ENCODE measurements around the gene ZCCHC14. TPM values are rescaled to one million over a fixed set of nuclear protein-coding genes. Genes with fewer than 3 reads are reported as not detected.

ZCCHC14 gene
- total RNA-seq, 1 donor from 2014 or later, result 28.0 TPM

DNA sequence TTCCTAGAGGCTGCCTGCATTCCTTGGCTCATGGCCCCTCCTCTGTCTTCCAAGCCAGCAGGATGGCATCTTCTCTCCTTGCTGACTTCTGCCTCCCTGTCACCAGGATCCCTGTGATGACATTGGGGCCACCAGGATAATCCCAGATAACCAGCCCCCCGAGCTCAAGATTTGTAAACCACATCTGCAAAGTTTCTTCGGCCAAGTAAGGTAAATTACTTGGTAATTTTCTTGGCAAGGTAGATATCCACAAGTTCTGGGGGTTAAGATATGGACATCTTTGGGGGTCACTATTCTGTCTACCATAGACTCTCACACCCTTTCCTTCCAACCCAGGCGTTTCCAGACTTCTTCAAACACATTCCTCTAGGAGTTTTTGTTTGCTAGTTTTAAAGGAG is 42.6 kb upstream of the ZCCHC14 start:
- TF ChIP-seq, protein P1, sequence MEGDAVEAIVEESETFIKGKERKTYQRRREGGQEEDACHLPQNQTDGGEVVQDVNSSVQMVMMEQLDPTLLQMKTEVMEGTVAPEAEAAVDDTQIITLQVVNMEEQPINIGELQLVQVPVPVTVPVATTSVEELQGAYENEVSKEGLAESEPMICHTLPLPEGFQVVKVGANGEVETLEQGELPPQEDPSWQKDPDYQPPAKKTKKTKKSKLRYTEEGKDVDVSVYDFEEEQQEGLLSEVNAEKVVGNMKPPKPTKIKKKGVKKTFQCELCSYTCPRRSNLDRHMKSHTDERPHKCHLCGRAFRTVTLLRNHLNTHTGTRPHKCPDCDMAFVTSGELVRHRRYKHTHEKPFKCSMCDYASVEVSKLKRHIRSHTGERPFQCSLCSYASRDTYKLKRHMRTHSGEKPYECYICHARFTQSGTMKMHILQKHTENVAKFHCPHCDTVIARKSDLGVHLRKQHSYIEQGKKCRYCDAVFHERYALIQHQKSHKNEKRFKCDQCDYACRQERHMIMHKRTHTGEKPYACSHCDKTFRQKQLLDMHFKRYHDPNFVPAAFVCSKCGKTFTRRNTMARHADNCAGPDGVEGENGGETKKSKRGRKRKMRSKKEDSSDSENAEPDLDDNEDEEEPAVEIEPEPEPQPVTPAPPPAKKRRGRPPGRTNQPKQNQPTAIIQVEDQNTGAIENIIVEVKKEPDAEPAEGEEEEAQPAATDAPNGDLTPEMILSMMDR (IDR thresholded peaks at IDR 0.05), result no peak
- DNase-seq (ENCODE audit: low spot score), result no peak
- H3K36me3 Mint-ChIP-seq (ENCODE audit: low read depth), result peaks cover 10% of the 10 kb centered on the region
- no peak overlapping the region for H3K27ac Mint-ChIP-seq (ENCODE audit: unreplicated experiment)
- peaks cover 21% of the 10 kb centered on the region for H3K9me3 Mint-ChIP-seq (ENCODE audit: low read depth)
- H3K27me3 Mint-ChIP-seq (ENCODE audit: low read depth), result no peaks in the 10 kb centered on the region
- H3K4me3 Mint-ChIP-seq (ENCODE audit: unreplicated experiment), result no peak overlapping the region
- H3K4me1 Mint-ChIP-seq (ENCODE audit: low read depth), result peaks cover 33% of the 10 kb centered on the region

DNA sequence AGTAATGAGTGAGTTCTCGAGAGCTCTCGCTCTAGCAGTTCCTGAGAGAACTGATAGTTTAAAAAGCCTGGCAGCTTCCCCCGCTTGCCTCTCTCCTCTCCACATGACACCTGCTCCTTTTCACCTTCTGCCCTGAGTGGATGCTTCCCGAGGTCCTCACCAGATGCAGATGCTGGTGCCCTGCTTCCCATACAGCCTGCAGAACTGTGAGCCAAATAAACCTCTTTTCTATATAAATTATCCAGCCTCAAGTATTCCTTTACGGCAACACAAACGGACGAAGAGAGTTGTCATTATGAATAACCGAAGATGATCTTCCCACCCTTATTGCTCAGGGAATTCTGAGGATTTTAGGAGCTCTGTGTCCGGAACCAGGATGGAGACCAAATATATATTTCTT is 41.9 kb upstream of the ZCCHC14 start:
- no peak for DNase-seq (ENCODE audit: low spot score)
- peaks cover 12% of the 10 kb centered on the region for H3K36me3 Mint-ChIP-seq (ENCODE audit: low read depth)
- TF ChIP-seq, protein P1 (IDR thresholded peaks at IDR 0.05), result no peak
- no peak overlapping the region for H3K27ac Mint-ChIP-seq (ENCODE audit: unreplicated experiment)
- H3K4me1 Mint-ChIP-seq (ENCODE audit: low read depth), result peaks cover 26% of the 10 kb centered on the region
- peaks cover 28% of the 10 kb centered on the region for H3K9me3 Mint-ChIP-seq (ENCODE audit: low read depth)
- H3K27me3 Mint-ChIP-seq (ENCODE audit: low read depth), result no peaks in the 10 kb centered on the region
- no peak overlapping the region for H3K4me3 Mint-ChIP-seq (ENCODE audit: unreplicated experiment)

DNA sequence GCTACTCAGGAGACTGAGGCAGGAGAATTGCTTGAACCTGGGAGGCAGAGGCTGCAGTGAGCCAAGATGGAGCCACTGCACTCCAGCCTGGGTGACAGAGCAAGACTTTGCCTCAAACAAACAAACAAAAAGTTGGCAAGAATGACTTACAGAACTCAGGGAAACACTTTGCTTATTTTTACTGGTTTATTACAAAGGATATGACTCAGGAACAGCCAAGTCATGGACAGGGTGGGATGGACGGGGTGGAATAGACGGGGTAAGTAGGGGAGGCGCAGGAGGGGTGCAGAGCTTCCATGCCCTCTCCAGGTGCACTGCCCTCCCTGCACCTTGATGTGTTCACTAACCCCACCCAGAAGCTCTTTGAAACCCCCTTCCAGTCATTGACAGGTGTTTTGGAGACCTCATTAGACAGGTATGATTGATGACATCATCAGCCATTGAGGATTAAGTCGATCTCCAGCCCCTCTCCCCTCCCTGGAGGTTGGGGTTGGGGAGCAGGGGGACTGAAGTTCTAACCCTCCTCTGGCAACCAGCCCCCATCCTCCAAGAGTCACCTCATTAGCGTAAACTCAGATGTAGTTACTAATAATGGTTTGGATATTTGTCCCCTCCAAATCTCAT is 41.3 kb upstream of the ZCCHC14 start:
- H3K27me3 Mint-ChIP-seq (ENCODE audit: low read depth), result no peaks in the 10 kb centered on the region
- H3K4me1 Mint-ChIP-seq (ENCODE audit: low read depth), result peaks cover 20% of the 10 kb centered on the region
- H3K9me3 Mint-ChIP-seq (ENCODE audit: low read depth), result peaks cover 34% of the 10 kb centered on the region
- no peak for DNase-seq (ENCODE audit: low spot score)
- H3K4me3 Mint-ChIP-seq (ENCODE audit: unreplicated experiment), result no peak overlapping the region
- H3K27ac Mint-ChIP-seq (ENCODE audit: unreplicated experiment), result no peak overlapping the region
- H3K36me3 Mint-ChIP-seq (ENCODE audit: low read depth), result peaks cover 16% of the 10 kb centered on the region
- TF ChIP-seq, protein P1 (IDR thresholded peaks at IDR 0.05), result no peak

DNA sequence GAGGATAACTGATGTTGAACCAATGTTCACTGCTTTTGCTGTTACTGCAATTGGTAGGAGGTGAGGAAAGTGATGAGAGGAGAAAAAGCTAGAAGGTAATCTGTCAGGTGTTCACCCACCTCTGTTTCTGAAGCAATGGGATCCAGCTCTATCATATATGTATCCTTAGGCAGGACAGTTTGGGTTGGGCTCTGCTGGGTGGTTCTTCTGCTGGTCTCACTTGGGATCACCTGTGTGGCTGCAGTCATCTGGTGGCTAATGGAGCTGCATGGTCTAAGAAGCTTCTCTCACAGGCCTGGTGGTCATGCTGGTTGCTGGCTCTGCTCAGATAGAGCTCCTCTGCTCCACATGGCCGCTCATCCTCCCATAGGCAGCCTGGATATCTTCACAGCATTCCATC is 40.2 kb upstream of the ZCCHC14 start:
- Mint-ChIP-seq H3K36me3 (ENCODE audit: low read depth) (peaks cover 17% of the 10 kb centered on the region), H3K4me1 (ENCODE audit: low read depth) (peaks cover 9% of the 10 kb centered on the region), H3K9me3 (ENCODE audit: low read depth) (peaks cover 36% of the 10 kb centered on the region)

DNA sequence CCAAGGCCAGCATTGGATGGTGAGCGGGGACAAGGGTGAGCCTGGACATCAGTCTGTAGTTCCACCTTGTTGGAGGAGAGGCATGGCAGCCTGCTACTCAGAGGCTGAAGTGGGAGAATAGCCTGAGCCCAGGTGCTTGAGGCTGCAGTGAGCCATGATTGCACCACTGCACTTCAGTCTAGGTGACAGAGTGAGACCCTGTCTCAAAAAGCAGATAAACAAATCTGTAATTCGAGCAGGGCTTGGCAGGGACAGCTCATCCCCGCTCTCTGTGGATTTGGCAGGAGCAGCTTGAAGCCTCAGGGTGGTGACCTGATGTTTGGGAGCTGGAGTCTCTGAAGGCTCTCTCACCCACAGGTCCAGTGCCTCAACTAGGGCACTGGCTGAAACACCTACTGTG is 38.6 kb upstream of the ZCCHC14 start:
- H3K9me3 Mint-ChIP-seq (ENCODE audit: low read depth), result peaks cover 36% of the 10 kb centered on the region
- peaks cover 14% of the 10 kb centered on the region for H3K36me3 Mint-ChIP-seq (ENCODE audit: low read depth)
- TF ChIP-seq, protein P1 (IDR thresholded peaks at IDR 0.05), result no peak
- H3K4me1 Mint-ChIP-seq (ENCODE audit: low read depth), result peaks cover 5% of the 10 kb centered on the region
- H3K27ac Mint-ChIP-seq (ENCODE audit: unreplicated experiment), result no peak overlapping the region
- peaks cover 4% of the 10 kb centered on the region for H3K27me3 Mint-ChIP-seq (ENCODE audit: low read depth)
- no peak overlapping the region for H3K4me3 Mint-ChIP-seq (ENCODE audit: unreplicated experiment)
- no peak for DNase-seq (ENCODE audit: low spot score)

More for the DNA sequence above, 40.2 kb upstream of the ZCCHC14 start:
- Mint-ChIP-seq H3K27ac (ENCODE audit: unreplicated experiment) (no peak overlapping the region), H3K27me3 (ENCODE audit: low read depth) (no peaks in the 10 kb centered on the region), H3K4me3 (ENCODE audit: unreplicated experiment) (no peak overlapping the region)
- TF ChIP-seq, protein P1 (IDR thresholded peaks at IDR 0.05), result no peak
- no peak for DNase-seq (ENCODE audit: low spot score)
